Fibroblast of lung (primary cell): ENCODE measurements around the gene UNC13D.

ENCODE experiments used
- CTCF ChIP-seq, 2 donors: IDR thresholded peaks in 1 of 2; conservative IDR thresholded peaks in 1 of 2; 1 replicate in 1 of 2; 2 replicates in 1 of 2; pipeline ENCODE4 v1.5.1; 2011 to 2012; ENCODE audit warnings: low read length in 2 of 2, control low read depth in 1 of 2, inconsistent platforms in 1 of 2, low read depth in 1 of 2, mild to moderate bottlenecking in 1 of 2
- EZH2 ChIP-seq: IDR thresholded peaks from 2 replicates; pipeline ENCODE4 v1.5.1; 2012; ENCODE audit warnings: low read length, control low read depth, mild to moderate bottlenecking; ENCODE audit errors: missing control alignments

DNA sequence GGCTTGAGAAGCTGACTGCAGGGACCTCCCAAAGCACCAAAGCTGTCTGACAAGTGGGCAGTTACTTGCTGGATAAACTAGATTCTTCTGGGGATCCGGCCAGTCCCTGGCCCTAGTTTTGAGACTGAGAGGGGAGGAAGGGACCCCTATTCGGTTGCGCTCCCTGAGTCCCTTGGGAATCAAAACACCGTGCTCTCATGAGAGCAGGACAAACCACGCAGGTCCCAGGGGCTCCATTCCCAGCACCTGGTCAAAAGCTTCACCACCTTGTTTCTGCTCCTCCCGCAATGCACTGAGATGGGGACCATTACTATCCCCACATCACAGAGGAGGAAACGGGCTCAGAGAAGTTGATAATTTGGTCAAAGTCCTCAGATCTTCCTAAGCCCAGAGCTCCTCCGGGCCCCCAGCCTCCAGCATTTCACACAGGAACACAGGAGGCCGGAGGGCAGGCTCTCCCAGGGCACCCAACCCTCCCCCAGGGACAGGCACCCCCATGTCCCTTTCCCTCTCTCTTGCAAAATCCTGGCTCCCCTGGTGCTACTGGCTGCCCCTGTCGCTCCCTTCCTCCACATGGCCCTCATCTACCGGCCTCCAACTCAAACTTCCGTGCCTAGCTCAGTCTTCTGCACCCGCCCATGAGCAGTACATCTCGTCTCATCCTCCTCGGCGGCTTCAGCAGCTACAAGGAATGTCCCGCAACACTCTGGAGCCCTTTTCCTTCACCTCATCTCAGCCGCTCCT lies 49.3 kb upstream of the UNC13D start:
- TF ChIP-seq CTCF (conservative IDR thresholded peaks at IDR 0.05 in 1 of 2, IDR thresholded peaks at IDR 0.05 in 1 of 2; ENCODE audit: low read depth in 1 of 2, low read length in 2 of 2) (no peak), EZH2 (no peak)
